HEK293 (cell line): Measurements from ENCODE around the gene RNF217.

ENCODE experiments used
- CTCF ChIA-PET: fragments of 350-600 bp; formaldehyde crosslinking; extraction: SDS; loops from one replicate; lab custom pipeline; 2021; ENCODE audit warnings: antibody characterized with exemption; lab: Yijun Ruan, JAX
- POLR2A ChIA-PET: fragments of 300-600 bp; formaldehyde crosslinking; extraction: SDS; loops from one replicate; lab custom pipeline; 2020; ENCODE audit warnings: antibody characterized with exemption, inconsistent platforms; lab: Yijun Ruan, JAX
- H3K27ac ChIP-seq: fragments of 200-500 bp; sonication (Bioruptor generic); 2 replicates; pipeline ENCODE4 v1.5.1; 2014; ENCODE audit warnings: low read depth, low read length, control low read depth, inconsistent platforms; ENCODE audit errors: extremely low read depth
- H3K36me3 ChIP-seq, 2 experiments: fragments of 200-500 bp in 1 of 2; sonication (Bioruptor generic) in 1 of 2; 1 replicate in 1 of 2; 2 replicates in 1 of 2; pipeline ENCODE4 v1.5.1; 2014 to 2017; ENCODE audit warnings: inconsistent platforms in 2 of 2, low read length in 2 of 2; ENCODE audit not compliant: control insufficient read depth in 2 of 2, insufficient read depth in 1 of 2
- H3K4me1 ChIP-seq: fragments of 200-500 bp; sonication (Bioruptor generic); 2 replicates; pipeline ENCODE4 v1.5.1; 2014; ENCODE audit warnings: mild to moderate bottlenecking, low read length, inconsistent platforms; ENCODE audit not compliant: control insufficient read depth, insufficient read depth
- H3K4me3 ChIP-seq: 2 replicates; pipeline ENCODE4 v1.5.1; 2011; ENCODE audit warnings: low read depth, mild to moderate bottlenecking, control low read depth, low read length, moderate library complexity
- H3K9me3 ChIP-seq: fragments of 200-500 bp; sonication (Bioruptor generic); 2 replicates; pipeline ENCODE4 v1.5.1; 2014; ENCODE audit warnings: low read depth, low read length, inconsistent platforms; ENCODE audit not compliant: control insufficient read depth, insufficient read depth
- GLIS1 ChIP-seq: fragments of 450-650 bp; formaldehyde crosslinking; IDR thresholded peaks from 2 replicates; pipeline ENCODE4 v1.5.1; 2016; ENCODE audit warnings: missing biosample characterization, missing genetic modification characterization
- KLF8 ChIP-seq: fragments of 450-650 bp; formaldehyde crosslinking; IDR thresholded peaks from 2 replicates; pipeline ENCODE4 v1.5.1; 2016; ENCODE audit warnings: missing biosample characterization, missing genetic modification characterization
- PRDM1 ChIP-seq: fragments of 450-650 bp; formaldehyde crosslinking; IDR thresholded peaks from 2 replicates; pipeline ENCODE4; 2016; ENCODE audit warnings: missing biosample characterization, missing genetic modification characterization
- PRDM6 ChIP-seq: fragments of 450-650 bp; formaldehyde crosslinking; IDR thresholded peaks from 2 replicates; pipeline ENCODE4 v1.5.1; 2017; ENCODE audit warnings: missing biosample characterization, missing genetic modification characterization
- SETDB1 ChIP-seq: IDR thresholded peaks from one replicate; pipeline ENCODE4 v1.6.1; 2017; ENCODE audit warnings: mild to moderate bottlenecking, low read length, moderate library complexity, mixed read lengths; ENCODE audit not compliant: insufficient read length
- SP3 ChIP-seq: fragments of 450-650 bp; formaldehyde crosslinking; IDR thresholded peaks from 2 replicates; pipeline ENCODE4 v1.5.1; 2016; ENCODE audit warnings: missing biosample characterization, missing genetic modification characterization
- ZBTB1 ChIP-seq: fragments of 450-650 bp; formaldehyde crosslinking; IDR thresholded peaks from 2 replicates; pipeline ENCODE4 v1.5.1; 2016; ENCODE audit warnings: missing biosample characterization, missing genetic modification characterization
- ZBTB21 ChIP-seq: fragments of 450-650 bp; formaldehyde crosslinking; IDR thresholded peaks from 2 replicates; pipeline ENCODE4 v1.5.1; 2017; ENCODE audit warnings: missing biosample characterization, missing genetic modification characterization
- ZBTB48 ChIP-seq: fragments of 450-650 bp; formaldehyde crosslinking; IDR thresholded peaks from 2 replicates; pipeline ENCODE4 v1.5.1; 2016; ENCODE audit warnings: missing biosample characterization, missing genetic modification characterization
- ZFP3 ChIP-seq: fragments of 450-650 bp; formaldehyde crosslinking; IDR thresholded peaks from 2 replicates; pipeline ENCODE4 v1.5.1; 2016; ENCODE audit warnings: low read depth, missing biosample characterization, missing genetic modification characterization
- ZFP41 ChIP-seq: fragments of 450-650 bp; formaldehyde crosslinking; IDR thresholded peaks from 2 replicates; pipeline ENCODE4 v1.5.1; 2016; ENCODE audit warnings: missing biosample characterization, missing genetic modification characterization, borderline replicate concordance
- ZNF112 ChIP-seq: fragments of 450-650 bp; formaldehyde crosslinking; IDR thresholded peaks from 2 replicates; pipeline ENCODE4 v1.5.0; 2017; ENCODE audit warnings: missing biosample characterization, missing genetic modification characterization
- ZNF585B ChIP-seq: fragments of 450-650 bp; formaldehyde crosslinking; IDR thresholded peaks from 2 replicates; pipeline ENCODE4 v1.5.1; 2016; ENCODE audit warnings: missing biosample characterization, missing genetic modification characterization
- ZNF629 ChIP-seq: fragments of 450-650 bp; formaldehyde crosslinking; IDR thresholded peaks from 2 replicates; pipeline ENCODE4 v1.5.1; 2017; ENCODE audit warnings: missing biosample characterization, missing genetic modification characterization
- ZNF654 ChIP-seq: fragments of 450-650 bp; formaldehyde crosslinking; IDR thresholded peaks from 2 replicates; pipeline ENCODE4 v1.5.1; 2016; ENCODE audit warnings: low read depth, missing biosample characterization, missing genetic modification characterization
- ZNF843 ChIP-seq: fragments of 450-650 bp; formaldehyde crosslinking; IDR thresholded peaks from 2 replicates; pipeline ENCODE4 v1.5.1; 2016; ENCODE audit warnings: missing biosample characterization, missing genetic modification characterization
- ZSCAN16 ChIP-seq: fragments of 450-650 bp; formaldehyde crosslinking; IDR thresholded peaks from 2 replicates; pipeline ENCODE4 v1.5.1; 2016; ENCODE audit warnings: missing biosample characterization, missing genetic modification characterization
- TF ChIP-seq, protein P1 (sequence below): fragments of 450-650 bp; formaldehyde crosslinking; IDR thresholded peaks from 2 replicates; pipeline ENCODE4 v1.5.1; 2016; ENCODE audit warnings: missing biosample characterization, missing genetic modification characterization
- TF ChIP-seq, protein P2 (sequence below): fragments of 450-650 bp; formaldehyde crosslinking; IDR thresholded peaks from 2 replicates; pipeline ENCODE4 v1.5.1; 2017; ENCODE audit warnings: missing biosample characterization, missing genetic modification characterization
- TF ChIP-seq, protein P3 (sequence below): fragments of 450-650 bp; formaldehyde crosslinking; IDR thresholded peaks from 2 replicates; pipeline ENCODE4 v1.5.1; 2017; ENCODE audit warnings: missing biosample characterization, missing genetic modification characterization

Gene RNF217

GRCh38 chr6:124963831-124964763 is 1.9 kb downstream of the RNF217 start:
- Histone ChIP-seq H3K4me3 (peak overlapping the region; percentile 89), H3K9me3 (no peaks in the 10 kb centered on the region), H3K36me3 (peaks cover 6 to 12% of the 10 kb centered on the region in 2 experiments; a peak in 2 of 3 replicates), H3K4me1 (peaks cover 9% of the 10 kb centered on the region; the same call in 1 of the 2 replicates), H3K27ac (peak overlapping the region; percentile 96)
- POLR2A ChIA-PET: interaction anchor here (0.8 to 1.8 kb wide), 8 partner anchors 10 to 190 kb away, joined by 3 to 6 read pairs (median 4); partner anchors contain the start of gene TPD52L1
- TF ChIP-seq SETDB1: no peak
- TF ChIP-seq ZSCAN16 (tag by site-specific recombination): no peak
- no peak for TF ChIP-seq ZFP3
- no peak for TF ChIP-seq ZFP41 (tag by site-specific recombination)
- TF ChIP-seq, protein P1, sequence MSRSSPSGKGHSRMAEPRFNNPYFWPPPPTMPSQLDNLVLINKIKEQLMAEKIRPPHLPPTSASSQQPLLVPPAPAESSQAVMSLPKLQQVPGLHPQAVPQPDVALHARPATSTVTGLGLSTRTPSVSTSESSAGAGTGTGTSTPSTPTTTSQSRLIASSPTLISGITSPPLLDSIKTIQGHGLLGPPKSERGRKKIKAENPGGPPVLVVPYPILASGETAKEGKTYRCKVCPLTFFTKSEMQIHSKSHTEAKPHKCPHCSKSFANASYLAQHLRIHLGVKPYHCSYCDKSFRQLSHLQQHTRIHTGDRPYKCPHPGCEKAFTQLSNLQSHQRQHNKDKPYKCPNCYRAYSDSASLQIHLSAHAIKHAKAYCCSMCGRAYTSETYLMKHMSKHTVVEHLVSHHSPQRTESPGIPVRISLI (tag by site-specific recombination): peak; percentile 68; the same call in 1 of the 2 replicates
- no peak for TF ChIP-seq ZNF585B (tag by site-specific recombination)
- TF ChIP-seq ZBTB48: peak; percentile 62; the same call in 1 of the 2 replicates
- TF ChIP-seq PRDM6 (tag by site-specific recombination): peak; percentile 20; the same call in 1 of the 2 replicates
- no peak for TF ChIP-seq ZBTB21 (tag by site-specific recombination)
- no peak for TF ChIP-seq KLF8 (tag by site-specific recombination)
- TF ChIP-seq, protein P2, sequence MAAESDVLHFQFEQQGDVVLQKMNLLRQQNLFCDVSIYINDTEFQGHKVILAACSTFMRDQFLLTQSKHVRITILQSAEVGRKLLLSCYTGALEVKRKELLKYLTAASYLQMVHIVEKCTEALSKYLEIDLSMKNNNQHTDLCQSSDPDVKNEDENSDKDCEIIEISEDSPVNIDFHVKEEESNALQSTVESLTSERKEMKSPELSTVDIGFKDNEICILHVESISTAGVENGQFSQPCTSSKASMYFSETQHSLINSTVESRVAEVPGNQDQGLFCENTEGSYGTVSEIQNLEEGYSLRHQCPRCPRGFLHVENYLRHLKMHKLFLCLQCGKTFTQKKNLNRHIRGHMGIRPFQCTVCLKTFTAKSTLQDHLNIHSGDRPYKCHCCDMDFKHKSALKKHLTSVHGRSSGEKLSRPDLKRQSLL (tag by site-specific recombination): no peak
- peak; percentile 83 for TF ChIP-seq PRDM1 (tag by site-specific recombination)
- TF ChIP-seq SP3 (tag by site-specific recombination): no peak
- TF ChIP-seq GLIS1: no peak
- TF ChIP-seq, protein P3, sequence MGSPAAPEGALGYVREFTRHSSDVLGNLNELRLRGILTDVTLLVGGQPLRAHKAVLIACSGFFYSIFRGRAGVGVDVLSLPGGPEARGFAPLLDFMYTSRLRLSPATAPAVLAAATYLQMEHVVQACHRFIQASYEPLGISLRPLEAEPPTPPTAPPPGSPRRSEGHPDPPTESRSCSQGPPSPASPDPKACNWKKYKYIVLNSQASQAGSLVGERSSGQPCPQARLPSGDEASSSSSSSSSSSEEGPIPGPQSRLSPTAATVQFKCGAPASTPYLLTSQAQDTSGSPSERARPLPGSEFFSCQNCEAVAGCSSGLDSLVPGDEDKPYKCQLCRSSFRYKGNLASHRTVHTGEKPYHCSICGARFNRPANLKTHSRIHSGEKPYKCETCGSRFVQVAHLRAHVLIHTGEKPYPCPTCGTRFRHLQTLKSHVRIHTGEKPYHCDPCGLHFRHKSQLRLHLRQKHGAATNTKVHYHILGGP (tag by site-specific recombination): peak; percentile 48
- TF ChIP-seq ZNF654 (tag by site-specific recombination): no peak
- TF ChIP-seq ZNF112 (tag by site-specific recombination): no peak
- TF ChIP-seq ZNF843 (tag by site-specific recombination): no peak
- no peak for TF ChIP-seq ZNF629
- no peak for TF ChIP-seq ZBTB1 (tag by site-specific recombination)
- CTCF ChIA-PET: interaction anchor here (0.5 to 3.7 kb wide), 6 partner anchors 10 to 1461 kb away, joined by 3 to 26 read pairs (median 5); no protein-coding TSS in a partner anchor
